HFFc6 (cell line): ENCODE measurements around the gene ASTN2. TPM values are rescaled to one million over a fixed set of nuclear protein-coding genes. Genes with fewer than 3 reads are reported as not detected.

ENCODE experiments used
- DNase-seq: peaks from one replicate; pipeline ENCODE4 v3.0.0-alpha.2; 2018
- H3K27ac Mint-ChIP-seq: 2 replicates; pipeline ENCODE4 v1.8.0; 2020; ENCODE audit warnings: mild to moderate bottlenecking, mixed read lengths
- H3K27me3 Mint-ChIP-seq: 2 replicates; pipeline ENCODE4 v1.8.0; 2021; ENCODE audit warnings: mild to moderate bottlenecking, moderate library complexity, mixed read lengths; ENCODE audit not compliant: insufficient read depth
- H3K36me3 Mint-ChIP-seq: 2 replicates; pipeline ENCODE4 v1.8.0; 2021; ENCODE audit warnings: low read depth, mixed read lengths
- H3K4me1 Mint-ChIP-seq: 2 replicates; pipeline ENCODE4 v1.8.0; 2020; ENCODE audit warnings: low read depth, mixed read lengths
- H3K4me3 Mint-ChIP-seq: 2 replicates; pipeline ENCODE4 v1.8.0; 2020; ENCODE audit warnings: mild to moderate bottlenecking, moderate library complexity, mixed read lengths
- H3K9me3 Mint-ChIP-seq: 2 replicates; pipeline ENCODE4 v1.8.0; 2020; ENCODE audit warnings: mild to moderate bottlenecking, mixed read lengths
- total RNA-seq, 6 experiments: library from RNA; stranded (reverse); fragmentation: NEBNext Ultra II Directional; extraction: Animal tissue kit (Norgen Biotek cat#: 25700); gene quantifications; 2 replicates in 1 of 6; 3 replicates in 5 of 6; pipeline ENCODE4 v1.2.3, GENCODE V29; 2021
- TF ChIP-seq, protein P1 (sequence below): fragments of 200-600 bp; sonication (generic); IDR thresholded peaks from 2 replicates; pipeline ENCODE4 v1.5.0; 2021; ENCODE audit warnings: antibody characterized with exemption, mild to moderate bottlenecking

ASTN2 gene
- total RNA-seq, 6 experiments from 2014 or later, result 7.3 to 9.7 (median 8.3) TPM

DNA sequence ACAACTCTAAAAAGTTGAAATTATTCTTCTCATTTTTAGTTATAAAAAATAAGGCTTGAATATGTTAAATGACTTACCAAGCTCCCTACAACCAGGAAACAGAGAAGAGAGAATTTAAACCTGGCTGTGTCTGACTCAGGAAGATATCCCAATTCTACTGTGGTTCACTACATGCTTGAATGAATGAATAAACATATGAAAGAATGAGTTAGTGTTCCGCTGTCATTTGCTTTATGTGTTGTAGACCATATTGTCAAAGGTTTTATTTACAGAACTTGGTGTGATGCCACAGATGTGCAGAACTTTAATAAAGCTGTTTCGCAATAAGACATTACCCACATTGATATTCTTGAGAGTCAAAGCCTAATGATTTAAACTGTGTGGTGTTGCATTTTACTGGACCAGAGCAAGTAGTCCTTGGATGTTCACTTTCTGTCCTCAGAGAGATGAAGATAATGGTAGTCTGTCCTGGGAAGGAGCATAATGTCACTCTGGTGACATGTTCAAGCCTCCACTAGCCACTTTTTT is 414.6 kb downstream of the ASTN2 start:
- peaks cover 25% of the 10 kb centered on the region; the same call in 1 of the 2 replicates for H3K9me3 Mint-ChIP-seq
- H3K27ac Mint-ChIP-seq, result no peak overlapping the region
- H3K4me3 Mint-ChIP-seq, result no peak overlapping the region
- DNase-seq, result no peak
- H3K27me3 Mint-ChIP-seq, result no peaks in the 10 kb centered on the region; the same call in 1 of the 2 replicates
- TF ChIP-seq, protein P1, sequence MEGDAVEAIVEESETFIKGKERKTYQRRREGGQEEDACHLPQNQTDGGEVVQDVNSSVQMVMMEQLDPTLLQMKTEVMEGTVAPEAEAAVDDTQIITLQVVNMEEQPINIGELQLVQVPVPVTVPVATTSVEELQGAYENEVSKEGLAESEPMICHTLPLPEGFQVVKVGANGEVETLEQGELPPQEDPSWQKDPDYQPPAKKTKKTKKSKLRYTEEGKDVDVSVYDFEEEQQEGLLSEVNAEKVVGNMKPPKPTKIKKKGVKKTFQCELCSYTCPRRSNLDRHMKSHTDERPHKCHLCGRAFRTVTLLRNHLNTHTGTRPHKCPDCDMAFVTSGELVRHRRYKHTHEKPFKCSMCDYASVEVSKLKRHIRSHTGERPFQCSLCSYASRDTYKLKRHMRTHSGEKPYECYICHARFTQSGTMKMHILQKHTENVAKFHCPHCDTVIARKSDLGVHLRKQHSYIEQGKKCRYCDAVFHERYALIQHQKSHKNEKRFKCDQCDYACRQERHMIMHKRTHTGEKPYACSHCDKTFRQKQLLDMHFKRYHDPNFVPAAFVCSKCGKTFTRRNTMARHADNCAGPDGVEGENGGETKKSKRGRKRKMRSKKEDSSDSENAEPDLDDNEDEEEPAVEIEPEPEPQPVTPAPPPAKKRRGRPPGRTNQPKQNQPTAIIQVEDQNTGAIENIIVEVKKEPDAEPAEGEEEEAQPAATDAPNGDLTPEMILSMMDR, result no peak
- no peaks in the 10 kb centered on the region for H3K36me3 Mint-ChIP-seq
- no peaks in the 10 kb centered on the region for H3K4me1 Mint-ChIP-seq

DNA sequence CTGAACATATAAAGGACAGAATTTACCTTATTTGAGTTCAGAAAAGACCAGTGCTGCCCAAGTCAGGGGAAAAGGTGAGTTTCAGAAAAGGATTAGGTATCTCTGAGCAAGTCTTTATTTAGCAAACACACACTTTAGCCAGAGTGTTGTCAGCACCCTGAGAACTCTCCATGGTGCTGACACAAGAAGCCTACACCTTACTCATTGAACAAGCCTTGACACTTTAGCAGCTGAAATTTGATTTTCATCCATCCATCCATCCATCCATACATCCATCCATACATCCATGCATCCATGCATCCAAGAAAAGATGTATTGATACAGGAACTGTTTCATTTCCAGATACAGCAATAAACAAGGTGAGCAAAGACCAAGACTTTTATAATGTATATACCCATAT is 416.6 kb downstream of the ASTN2 start:
- H3K4me1 Mint-ChIP-seq, result no peaks in the 10 kb centered on the region
- H3K27me3 Mint-ChIP-seq, result no peaks in the 10 kb centered on the region
- H3K9me3 Mint-ChIP-seq, result peaks cover 14% of the 10 kb centered on the region; the same call in 1 of the 2 replicates
- DNase-seq, result no peak
- H3K27ac Mint-ChIP-seq, result no peak overlapping the region
- H3K36me3 Mint-ChIP-seq, result no peaks in the 10 kb centered on the region
- TF ChIP-seq, protein P1, result no peak
- no peak overlapping the region for H3K4me3 Mint-ChIP-seq

DNA sequence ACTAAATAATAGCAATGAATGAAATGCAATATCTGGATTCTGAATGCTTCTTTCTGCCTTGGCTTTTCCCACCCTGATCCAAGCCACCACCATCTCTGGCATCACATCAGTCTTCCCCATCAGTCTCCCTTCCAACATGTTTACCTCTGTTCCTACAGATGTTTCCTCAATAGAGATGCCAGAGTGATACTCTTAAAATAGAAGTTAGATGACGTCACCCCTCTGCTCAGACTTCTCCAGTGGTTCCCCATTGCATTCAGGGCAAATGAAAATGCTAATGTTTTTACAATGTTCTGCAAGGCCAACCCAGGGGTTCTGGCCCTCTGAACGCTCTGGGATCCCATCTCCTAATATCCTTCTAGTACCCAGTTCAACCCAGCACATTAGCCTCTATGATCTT is 422.0 kb downstream of the ASTN2 start:
- Mint-ChIP-seq H3K36me3 (no peaks in the 10 kb centered on the region), H3K4me3 (no peak overlapping the region), H3K27ac (no peak overlapping the region), H3K27me3 (no peaks in the 10 kb centered on the region), H3K9me3 (peaks cover 28% of the 10 kb centered on the region; the same call in 1 of the 2 replicates), H3K4me1 (no peaks in the 10 kb centered on the region)
- no peak for DNase-seq
- TF ChIP-seq, protein P1, result no peak

DNA sequence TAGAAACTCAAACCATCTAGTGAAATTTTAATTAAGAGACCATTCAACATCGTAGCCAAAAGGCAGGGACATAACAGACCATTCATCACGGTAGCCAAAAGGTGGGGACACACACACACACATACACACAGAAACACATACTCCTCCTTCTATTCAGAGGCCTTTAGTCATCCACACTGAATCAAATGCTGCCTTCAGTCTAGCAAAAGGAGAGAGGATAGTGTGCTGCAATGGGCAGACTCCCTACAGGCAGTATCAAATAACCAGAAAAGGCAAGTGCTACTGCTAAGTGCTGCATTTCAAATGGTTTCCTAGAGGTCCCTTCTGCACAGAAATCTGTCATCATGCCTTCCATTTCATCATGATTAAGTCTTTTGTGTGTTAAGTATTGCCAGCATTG is 423.8 kb downstream of the ASTN2 start:
- TF ChIP-seq, protein P1, result no peak
- Mint-ChIP-seq H3K9me3 (peaks cover 31% of the 10 kb centered on the region; the same call in 1 of the 2 replicates), H3K27me3 (no peaks in the 10 kb centered on the region), H3K36me3 (no peaks in the 10 kb centered on the region), H3K27ac (no peak overlapping the region), H3K4me1 (no peaks in the 10 kb centered on the region), H3K4me3 (no peak overlapping the region)
- no peak for DNase-seq

DNA sequence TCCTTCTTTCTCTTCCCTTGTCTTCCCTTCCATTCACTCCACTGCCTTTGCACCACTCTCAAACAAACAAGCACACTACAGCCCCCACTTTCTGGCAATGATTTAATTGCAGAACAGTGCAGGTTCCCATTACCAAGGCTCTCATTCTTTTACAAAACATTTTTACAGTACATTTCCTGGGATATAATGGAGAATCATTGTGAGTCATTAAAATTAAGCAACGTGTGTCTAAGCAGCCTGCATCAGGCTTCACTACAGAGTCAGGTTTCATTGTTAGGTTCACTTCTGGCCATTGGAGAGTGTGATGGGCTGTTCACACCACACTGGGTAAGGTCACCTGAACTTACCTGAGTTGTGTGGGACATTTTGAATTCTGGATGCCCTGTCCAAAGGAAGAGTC is 424.3 kb downstream of the ASTN2 start:
- Mint-ChIP-seq H3K36me3 (no peaks in the 10 kb centered on the region), H3K27me3 (no peaks in the 10 kb centered on the region), H3K9me3 (peaks cover 31% of the 10 kb centered on the region; the same call in 1 of the 2 replicates), H3K27ac (no peak overlapping the region), H3K4me1 (no peaks in the 10 kb centered on the region), H3K4me3 (no peak overlapping the region)
- TF ChIP-seq, protein P1, result no peak
- no peak for DNase-seq
